22Rv1 (cell line): Measurements from ENCODE around the gene ITGB4.
A peak's percentile ranks its signal among the peaks of the same experiment; 100 is the strongest.

Experiments used
- ZFX ChIP-seq: fragments of 450-650 bp; IDR thresholded peaks from 2 replicates; pipeline ENCODE4 v1.6.1; 2017; ENCODE audit warnings: antibody characterized with exemption, borderline replicate concordance
- TF ChIP-seq, protein P1 (sequence below): fragments of 450-650 bp; IDR thresholded peaks from 2 replicates; pipeline ENCODE4 v1.5.1; 2017; ENCODE audit warnings: mild to moderate bottlenecking

DNA sequence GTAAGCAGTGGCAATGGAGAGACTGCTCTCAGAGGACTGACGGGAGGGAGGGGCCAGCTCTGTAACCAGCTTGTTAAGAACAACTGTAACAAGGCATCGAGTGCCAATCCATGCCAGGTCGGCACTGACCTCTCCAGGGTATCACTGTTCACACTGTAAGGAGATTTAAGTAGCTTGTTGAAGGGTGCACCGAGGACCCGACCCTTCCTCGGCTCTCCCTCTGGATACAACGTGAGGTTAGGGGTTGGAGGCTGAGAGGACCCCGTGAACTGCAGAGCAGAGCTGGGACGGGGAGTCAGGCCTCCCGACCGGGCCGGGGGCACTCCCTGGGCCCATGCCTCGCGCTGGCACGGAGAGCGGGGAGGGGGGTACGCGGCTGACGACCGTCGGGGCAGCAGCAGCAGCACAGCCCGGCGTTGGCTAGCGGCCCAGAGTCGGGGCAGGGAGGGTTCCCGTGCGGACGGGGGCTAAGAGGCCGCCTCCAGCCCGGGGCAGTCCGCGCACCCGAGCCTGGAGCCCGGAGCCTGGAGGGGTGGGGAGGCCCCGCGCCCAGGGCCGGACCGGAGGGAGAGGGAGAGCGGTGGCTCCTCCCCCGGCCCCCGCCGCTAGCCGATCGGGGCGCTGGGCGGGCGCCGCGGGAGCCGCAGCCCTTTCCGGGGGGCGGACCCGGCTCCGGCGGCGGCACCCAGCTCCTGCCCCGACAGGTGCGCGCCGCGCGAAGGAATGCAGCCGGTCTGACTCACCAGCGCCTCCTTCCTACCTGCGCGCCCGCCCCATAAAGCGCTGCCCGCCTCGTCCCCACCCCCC lies at the start of gene ITGB4:
- TF ChIP-seq, protein P1, sequence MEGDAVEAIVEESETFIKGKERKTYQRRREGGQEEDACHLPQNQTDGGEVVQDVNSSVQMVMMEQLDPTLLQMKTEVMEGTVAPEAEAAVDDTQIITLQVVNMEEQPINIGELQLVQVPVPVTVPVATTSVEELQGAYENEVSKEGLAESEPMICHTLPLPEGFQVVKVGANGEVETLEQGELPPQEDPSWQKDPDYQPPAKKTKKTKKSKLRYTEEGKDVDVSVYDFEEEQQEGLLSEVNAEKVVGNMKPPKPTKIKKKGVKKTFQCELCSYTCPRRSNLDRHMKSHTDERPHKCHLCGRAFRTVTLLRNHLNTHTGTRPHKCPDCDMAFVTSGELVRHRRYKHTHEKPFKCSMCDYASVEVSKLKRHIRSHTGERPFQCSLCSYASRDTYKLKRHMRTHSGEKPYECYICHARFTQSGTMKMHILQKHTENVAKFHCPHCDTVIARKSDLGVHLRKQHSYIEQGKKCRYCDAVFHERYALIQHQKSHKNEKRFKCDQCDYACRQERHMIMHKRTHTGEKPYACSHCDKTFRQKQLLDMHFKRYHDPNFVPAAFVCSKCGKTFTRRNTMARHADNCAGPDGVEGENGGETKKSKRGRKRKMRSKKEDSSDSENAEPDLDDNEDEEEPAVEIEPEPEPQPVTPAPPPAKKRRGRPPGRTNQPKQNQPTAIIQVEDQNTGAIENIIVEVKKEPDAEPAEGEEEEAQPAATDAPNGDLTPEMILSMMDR, result peak; percentile 47
- TF ChIP-seq ZFX, result no peak
